Stimulated activated CD4-positive, alpha-beta T cell treated with anti-CD3 and anti-CD28 coated beads, TNF-alpha, amount 100 ng/mL, for 48 hours (primary cell): ENCODE results near the gene POU6F2.

Experiments used
- DNase-seq, 3 donors: peaks; one replicate each; pipeline ENCODE4 v3.0.0-alpha.2; 2020; ENCODE audit warnings: low read depth in 3 of 3

The POU6F2 gene

DNA sequence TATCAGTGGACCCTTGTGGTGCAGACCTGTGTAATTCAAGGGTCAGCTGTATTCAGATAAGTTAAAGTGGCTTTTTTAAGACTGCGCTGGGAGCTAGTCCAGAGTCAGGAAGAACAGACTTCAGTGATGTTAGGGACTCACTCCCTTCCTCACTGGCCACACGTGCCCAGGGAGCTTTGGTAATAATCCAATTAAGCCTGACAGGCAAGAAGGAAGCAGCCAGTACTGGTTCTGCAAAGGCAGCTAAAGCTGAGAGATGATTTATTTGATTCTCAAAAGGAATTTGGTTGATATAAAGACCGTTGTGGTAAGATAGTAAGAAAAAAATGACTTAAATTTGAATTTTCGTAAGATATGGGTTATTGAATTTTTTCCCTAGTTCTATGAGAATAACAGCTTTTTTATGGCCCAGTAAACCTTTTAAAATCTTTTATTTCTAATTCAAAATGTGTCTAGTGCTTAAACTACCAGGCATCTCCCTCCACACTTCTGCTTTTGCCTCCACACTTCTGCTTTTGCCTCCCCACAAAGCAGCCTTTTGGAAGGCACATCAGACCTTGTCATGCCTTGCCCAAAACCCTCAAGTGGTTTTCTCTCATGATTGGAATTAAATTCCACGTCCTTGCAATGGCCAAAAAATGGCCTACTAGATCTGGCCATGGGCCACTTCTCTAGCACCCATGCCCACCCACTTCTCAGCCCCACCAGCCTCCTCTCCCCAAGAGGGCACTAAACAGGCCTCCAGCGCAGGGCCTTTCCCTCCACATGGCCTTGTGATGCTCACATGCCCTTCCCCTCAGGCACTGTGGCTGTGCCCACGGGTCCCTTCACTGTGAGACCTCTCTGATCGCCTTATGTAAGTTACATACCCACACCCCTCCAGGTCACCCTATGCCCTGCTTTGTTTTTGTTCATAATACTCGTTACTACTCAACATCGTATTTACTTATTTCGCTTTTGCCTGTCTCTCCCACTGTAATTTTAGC is 92.5 kb downstream of the POU6F2 start:
- no peak for DNase-seq

DNA sequence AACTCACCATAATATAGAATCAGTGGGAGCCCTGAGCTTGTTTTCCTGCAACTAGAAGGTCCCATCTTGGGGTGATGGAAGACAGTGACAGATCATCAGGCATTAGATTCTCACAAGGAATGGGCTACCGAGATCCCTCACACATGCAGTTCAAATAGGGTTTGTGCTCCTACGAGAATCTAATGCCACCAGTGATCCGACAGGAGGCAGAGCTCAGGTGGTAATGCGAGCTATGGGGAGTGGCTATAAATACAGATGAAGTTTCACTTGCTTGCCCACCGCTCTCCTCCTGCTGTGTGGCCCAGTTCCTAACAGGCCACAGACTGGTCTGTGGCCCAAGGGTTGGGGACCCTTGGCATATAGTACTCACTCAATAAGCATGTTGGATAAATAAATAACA is 93.4 kb downstream of the POU6F2 start:
- no peak for DNase-seq

DNA sequence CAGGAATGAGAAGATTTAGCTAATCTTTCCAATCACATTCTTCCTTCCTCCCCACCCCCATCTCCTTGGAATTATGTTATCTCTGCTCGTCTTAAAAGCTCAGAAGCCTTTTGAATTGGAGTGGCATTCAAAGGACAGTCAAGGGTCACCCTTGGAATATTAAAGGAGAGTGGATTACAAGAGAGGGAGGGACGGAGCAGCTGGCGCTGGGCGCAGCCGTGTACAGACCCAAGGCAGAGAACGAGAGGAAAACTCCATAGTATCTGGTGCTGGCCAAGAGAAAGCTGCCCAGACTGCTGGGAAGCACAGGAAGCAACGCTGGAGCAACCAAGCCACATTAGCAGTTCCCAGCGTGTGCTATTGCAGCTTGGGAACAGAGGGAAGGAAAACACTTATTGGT is 95.7 kb downstream of the POU6F2 start:
- DNase-seq: no peak

DNA sequence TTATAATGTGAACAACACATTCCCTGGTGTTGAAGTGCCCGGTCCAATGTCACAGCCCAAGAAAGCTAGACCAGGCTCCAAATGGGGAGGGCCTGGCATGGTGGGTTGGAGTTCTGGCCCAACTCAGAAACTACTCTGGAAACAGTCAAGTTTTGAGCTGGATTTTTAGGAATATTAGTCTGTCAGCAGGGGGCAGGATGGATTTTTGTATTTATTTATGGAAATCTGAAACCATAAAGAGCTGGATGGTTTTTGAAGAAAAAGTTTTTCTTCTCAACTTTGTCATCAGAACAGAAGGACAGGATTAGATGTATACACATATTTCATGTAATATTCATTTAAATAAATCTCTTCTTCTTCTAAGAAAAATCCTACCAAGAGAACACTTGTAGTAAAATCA is 97.5 kb downstream of the POU6F2 start:
- DNase-seq: no peak

DNA sequence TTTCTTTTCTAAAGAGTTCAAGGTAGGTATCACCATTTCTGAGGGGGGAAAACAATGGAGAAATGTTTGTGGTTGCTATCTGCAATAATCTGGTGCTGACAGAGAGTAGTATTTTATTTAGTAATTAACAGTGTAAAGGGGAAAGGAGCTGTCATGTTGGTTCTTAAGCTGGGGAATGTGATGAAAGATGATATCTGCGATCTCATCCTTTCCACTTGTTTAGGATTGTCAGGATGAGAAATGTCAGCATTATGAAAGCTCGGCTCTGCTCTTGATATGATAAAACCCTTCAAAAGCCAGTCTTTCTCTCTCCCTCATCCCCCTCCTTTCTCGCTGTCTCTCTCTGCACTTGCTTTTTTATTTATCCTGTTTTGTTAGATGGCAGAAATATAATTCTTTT is 106.1 kb downstream of the POU6F2 start:
- no peak for DNase-seq

DNA sequence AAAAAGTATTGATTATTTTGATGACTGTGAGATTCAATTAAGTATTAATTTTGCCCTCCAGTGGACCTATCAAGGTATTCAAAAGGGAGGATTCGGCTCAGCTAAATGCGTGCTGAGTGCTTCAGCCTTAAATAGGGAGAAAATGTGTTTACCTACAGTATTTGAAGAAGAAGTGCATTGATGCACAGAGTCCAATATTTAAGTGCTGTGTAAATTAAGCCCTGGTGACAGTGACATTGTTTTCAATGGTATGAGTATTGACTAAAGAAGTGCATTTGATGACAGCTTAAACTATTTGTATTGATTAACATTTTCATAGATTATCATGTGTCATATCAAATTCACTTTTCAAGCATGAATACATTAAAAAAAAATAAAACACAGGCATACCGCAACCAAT is 106.6 kb downstream of the POU6F2 start:
- no peak for DNase-seq

DNA sequence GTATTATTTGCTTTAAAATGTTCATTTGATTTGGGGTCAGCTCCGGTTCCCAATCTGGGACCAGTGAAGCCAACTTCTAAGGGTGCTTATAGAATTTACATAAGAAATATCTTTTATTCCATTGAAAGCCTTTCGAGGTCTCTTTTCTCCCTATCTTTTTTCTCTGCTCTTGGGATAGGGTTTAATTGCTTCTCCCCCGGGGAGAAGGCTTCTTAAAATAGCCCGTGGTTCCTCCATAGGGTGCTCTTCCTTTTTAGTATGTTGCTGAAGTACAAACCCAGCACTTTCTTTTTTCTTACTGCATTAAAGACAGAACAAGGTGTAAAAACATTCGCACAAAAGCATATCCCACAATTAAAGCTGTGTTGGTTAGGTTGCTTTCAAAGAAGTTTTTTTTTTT is 107.5 kb downstream of the POU6F2 start:
- no peak for DNase-seq

DNA sequence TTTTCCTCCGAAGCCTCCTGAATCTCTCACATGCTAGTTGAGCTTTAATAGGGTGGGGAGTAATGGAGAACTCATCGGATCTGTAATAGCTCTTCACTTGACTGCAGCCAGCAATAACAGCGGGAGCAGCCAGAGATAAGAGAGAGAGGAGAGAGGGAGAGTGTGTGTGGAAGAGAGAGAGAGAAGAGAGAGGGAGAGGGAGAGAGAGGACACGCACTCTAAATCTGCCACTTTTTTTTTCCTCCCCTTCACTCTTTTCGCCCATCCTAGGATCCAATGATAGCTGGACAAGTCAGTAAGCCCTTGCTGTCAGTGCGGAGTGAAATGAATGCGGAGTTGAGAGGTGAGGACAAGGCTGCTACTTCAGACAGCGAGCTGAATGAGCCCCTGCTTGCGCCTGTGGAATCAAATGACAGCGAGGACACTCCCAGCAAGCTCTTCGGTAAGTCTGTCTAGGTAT is 107.9 kb downstream of the POU6F2 start:
- no peak for DNase-seq

DNA sequence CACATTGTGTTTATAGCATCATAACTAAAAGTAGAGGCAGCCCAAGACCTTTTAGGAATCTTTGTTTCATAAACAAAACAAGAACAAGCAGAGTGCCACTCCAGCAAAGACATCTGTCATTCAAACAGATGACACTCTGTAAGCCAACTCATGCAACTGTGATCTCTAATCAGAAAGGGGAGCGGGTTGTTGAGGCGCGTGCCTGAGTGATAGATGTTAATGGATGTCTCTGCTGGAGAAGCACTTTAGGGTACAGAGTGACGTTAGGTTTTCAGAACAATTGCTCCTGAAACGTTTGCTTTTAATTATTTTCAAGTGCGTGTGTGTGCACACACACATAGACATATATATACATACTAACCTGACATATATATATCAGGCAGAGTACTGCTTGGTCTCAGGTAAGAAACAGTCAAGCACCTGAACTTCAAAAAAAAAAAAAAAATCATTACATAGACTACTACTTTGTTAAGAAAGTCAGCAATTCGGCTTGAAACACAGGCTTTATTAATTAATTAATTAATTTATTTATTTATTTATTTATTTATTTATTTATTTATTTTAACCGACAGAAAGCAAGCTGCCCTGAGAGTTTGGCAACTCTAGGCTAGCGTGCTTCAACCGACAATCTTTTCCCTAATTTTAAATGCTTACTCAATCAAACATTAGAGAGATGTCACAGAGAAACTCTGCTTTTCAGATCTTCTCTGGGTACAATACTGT is 109.1 kb downstream of the POU6F2 start:
- no peak for DNase-seq

DNA sequence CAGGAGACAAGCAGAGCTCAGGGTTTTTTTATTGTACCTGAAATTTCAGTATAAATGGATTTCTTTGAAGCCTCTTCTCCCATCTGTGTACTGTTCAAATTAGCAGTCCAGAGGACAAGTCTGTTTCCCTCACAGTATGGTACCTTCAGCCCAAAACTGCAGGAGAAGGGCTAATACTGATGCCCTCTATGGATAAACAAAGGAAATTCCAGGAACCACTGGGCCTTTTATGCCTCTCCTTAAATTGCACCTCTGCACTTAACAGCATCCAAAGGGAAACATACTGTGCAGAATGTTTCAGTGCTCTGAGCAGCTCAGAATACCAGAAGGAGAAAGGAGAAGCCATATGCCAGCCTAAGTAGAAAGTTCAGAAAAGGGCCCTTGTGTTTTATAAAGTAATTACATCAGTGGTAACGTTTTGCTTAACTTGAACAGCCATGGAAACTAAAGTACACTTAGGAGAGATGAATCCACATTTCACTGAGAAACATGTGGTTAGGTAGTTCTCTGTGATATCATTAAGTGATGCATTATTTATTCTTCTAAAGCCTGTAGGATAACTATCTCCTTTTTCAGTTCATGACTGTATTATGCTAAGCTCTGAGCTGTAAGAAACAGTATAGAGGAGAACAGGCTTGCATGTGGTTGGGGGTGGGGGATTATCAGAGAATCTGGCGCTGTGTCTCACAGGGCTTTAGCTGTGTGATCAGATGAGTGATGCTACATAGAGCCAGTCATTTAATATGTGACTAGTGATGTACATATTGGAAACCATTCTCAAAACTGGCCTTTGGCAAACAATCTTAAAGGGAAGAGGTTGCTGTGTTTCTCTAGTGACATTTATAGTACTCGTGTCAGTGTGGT is 111.3 kb downstream of the POU6F2 start:
- DNase-seq: no peak

DNA sequence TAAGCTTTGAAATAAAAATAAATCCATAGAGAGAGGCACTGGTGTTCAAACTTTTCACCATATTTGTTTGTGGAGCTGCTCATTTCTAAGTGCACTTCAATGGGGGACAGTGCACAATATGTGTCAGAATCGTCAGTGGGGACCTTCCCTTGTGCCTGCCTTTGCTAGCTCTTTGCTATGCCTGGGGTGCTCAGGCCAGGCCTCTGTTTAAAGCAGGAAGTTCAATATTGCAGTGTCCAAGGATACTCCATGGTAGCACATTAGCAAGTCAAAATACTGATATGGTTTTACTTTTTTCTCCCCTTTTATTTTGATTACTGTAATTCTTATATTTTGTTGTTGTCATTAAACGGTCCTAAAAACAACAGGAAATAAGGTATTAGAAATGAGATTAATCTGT is 113.4 kb downstream of the POU6F2 start:
- DNase-seq: no peak

DNA sequence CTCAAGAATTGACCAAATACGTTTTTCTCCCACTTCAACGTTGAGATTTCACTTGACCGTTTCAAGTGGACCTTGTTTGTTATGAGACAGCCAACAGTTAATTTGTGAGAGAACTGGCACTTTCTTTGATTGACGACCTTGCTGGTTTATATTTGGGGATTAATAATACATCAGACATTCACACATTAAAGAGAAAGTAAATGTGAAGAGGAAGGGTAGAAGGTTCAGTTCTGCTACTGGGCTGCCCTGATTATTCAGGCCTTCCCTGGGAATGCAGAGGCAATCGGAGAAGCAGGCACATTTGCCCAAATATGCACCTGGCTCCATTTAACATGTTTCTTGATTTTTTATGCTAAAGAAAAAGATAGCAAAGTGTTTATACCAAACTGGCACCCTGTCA is 114.1 kb downstream of the POU6F2 start:
- DNase-seq: no peak

DNA sequence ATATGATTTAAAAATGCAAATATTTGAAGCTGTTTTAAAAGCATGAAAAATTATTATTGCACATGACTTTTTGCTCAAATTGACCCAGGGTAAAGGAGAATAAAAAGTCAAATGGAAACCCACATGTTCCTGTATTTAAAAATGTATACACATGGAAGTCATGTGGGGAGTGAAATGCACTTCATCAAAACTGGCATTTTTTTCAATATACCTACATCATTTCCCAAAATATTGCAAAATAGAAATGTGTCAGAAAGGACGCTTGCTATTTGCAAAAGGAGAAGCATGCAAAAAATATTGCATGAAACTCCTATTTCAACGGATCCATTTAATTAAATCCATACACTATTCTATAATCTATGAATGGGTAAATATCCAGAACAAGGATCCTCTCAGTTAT is 117.0 kb downstream of the POU6F2 start:
- DNase-seq: no peak

DNA sequence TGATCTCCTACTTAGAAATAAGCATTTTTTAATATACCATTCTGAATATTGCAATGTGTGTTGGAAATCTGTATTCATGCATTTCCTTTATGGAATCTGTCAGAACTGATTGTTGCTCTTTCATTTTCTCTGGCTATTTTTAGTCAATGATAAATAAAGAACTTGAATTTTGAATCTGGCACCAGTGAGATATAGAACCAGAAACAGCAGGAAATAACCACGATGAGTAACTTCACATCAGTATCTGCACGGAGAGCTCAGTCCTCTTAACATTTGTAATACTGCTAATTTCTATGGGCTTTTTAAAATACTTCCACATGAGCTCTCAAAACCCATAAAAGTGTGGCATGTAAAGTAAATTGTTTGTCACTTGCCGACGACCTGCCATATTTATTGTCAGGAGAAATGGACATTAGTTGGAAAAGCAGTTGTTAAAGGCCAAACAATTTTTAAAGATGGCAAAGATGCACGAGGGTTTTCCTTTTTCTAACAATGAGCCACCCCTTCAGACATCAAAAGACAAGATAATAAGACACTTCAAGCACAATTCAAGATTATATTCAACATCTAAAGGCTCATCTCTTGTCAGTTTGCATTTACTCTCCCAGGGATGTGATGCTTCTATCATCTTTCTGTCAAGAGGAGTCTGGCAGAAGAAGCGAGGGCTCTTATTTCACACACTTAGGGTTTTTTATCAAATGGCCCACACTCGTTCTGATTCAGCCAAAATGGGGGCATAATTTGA is 118.3 kb downstream of the POU6F2 start:
- no peak for DNase-seq

DNA sequence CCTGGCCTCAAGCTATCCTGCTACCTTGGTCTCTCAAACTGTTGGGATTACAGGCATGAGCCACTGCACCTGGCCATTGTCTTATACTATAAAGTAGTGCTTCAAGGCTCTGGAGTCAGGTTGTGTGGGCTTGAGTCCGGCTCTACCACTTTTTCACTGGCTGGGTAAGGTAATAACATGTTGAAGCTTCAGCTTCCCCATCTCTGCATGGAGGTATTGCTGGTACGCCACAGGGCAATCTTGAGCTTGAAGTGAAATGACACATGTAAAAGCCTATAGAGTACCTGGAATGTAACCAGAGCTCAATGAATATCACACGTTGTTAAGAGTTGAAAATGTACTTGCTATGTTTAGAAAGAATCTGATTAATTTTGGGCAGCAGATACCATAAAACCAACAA is 120.8 kb downstream of the POU6F2 start:
- no peak for DNase-seq

DNA sequence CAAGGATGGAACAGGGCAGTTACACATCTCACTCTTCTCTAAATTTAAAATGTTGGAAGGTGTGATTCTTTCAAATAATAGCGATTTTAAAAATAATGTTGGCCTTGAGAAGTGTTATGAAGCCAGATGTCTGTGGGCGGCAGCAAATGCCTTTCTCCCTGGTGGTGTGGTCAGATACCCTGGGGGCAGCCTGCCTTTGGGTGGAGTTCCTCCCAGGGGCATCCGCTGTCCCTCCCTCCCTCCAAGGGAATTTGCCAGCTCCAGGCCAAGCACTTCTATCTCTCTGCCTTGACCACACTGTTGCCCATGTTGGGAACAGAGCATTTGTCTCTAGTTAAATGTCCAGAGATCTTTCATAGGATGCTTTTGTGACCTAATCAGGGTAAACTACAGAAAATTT is 121.4 kb downstream of the POU6F2 start:
- DNase-seq: no peak

DNA sequence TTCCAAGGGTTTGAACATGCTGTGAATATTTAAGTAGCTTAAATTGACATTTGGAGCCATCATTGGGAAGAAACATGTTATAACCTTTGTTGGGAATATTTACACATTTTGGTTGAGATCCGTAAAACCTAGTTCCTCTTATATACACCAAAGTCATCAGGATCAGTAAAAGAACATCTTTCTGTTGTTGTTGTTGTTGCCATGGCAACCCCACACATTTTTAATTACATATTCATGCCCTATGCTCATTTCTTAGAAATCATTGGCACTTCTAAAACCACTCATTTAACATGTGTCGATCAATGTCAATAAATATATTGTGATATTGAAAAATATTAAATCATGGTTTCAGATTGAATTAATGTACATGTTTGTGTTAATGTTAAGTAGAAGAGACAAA is 122.6 kb downstream of the POU6F2 start:
- DNase-seq: no peak

DNA sequence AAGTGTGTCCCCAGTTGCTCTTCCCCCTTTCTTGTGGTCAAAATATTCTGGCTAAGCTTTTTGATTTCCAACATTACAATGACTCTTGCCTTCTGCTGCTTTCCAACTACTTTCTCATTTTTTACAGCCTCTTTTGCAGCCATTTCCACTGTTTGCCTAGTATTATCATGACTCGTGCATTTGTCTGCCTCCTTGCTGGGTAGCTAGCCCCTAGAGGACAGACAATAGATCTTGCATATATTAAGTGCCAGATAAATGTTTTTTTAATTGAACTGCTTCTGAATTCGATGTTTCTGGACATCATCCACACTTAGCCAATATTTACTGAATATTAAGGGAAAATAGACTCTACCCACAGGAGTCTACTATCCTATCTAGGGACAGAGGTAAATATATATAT is 124.5 kb downstream of the POU6F2 start:
- no peak for DNase-seq

DNA sequence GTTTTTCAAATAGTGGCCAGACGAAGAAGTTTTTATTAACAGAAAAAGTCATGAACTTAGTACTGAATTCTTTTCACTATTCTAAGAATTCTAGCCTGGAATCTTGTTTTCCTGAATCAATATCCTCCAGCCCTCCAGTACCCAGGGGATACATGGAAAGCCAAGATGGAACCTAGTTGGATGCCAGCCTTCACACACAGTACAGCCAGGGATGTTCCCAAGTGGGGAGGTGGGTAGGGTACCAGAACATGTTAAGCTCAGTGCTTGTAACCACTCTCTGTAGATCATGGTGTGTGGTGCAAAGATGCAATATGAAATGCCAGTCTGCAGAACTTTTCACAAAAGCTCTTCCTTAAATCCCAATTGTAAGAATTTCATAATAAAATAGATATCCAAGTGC is 128.0 kb downstream of the POU6F2 start:
- DNase-seq: no peak

DNA sequence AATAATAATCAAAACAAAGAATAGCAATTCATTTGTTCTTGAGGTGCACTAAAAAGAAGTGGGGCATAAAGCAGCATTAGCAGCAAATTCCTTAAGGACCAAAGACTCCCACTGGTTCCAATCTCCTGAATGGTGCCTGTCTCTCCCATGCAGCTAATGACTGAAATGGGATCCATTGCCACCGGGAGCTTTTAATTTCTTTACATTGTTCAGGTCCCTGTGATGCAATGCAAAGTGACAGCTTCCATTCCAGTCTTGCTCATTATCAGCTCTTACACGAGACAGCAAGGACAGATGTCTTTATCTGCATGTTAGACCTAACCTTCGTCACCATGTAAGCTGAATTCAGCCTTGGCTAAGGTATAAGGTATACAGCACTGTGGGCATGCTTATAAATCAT is 148.1 kb downstream of the POU6F2 start:
- DNase-seq: no peak

DNA sequence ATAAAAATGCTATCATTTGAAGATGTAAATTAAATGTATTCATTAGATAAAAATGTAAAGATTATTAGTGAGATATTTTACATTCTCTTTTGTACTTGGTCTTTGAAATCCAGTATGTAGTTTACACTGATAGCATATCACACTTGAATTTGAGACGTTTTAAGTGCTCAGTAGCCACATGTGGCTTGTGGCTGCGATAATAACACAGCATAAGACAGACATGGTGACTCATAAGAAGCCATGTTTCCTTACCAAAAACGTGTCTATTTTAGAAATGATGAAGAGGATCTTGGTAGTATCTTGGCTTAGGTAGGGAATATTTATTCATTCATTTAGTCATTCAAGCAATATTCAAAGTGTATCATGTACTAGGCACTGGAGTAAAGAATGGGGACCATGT is 149.3 kb downstream of the POU6F2 start:
- DNase-seq: no peak
